Bronchial epithelial cell (primary cell): ENCODE results near the gene ENPP3. TPM values are rescaled to one million over a fixed set of nuclear protein-coding genes. Genes with fewer than 3 reads are reported as not detected.
A peak's percentile ranks its signal among the peaks of the same experiment; 100 is the strongest.
"Not testable (repeated sequence)": the region's sequence is repeated elsewhere in the genome, so short reads cannot be mapped to it uniquely, and the experiment has no call there.

Source experiments
- DNase-seq: peaks from one replicate; pipeline ENCODE4 v3.0.0-alpha.2; 2010; ENCODE audit warnings: low read depth
- FAIRE-seq: peaks from 2 replicates; lab custom pipeline; 2011; peaks lifted over from hg19 to GRCh38; lab: Jason Lieb, UNC
- H3K27me3 ChIP-seq: 2 replicates; pipeline ENCODE4 v1.5.1; 2011; ENCODE audit warnings: low read length; ENCODE audit not compliant: control insufficient read depth, insufficient read depth
- H3K36me3 ChIP-seq: 2 replicates; pipeline ENCODE4 v1.5.1; 2011; ENCODE audit warnings: low read length; ENCODE audit not compliant: control insufficient read depth, insufficient read depth
- H3K4me3 ChIP-seq: 2 replicates; pipeline ENCODE4 v1.5.1; 2011; ENCODE audit warnings: mild to moderate bottlenecking, low read depth, low read length, control low read depth
- CTCF ChIP-seq: IDR thresholded peaks from 2 replicates; pipeline ENCODE4 v1.5.1; 2011; ENCODE audit warnings: mild to moderate bottlenecking, moderate library complexity, low read length, control low read depth, inconsistent platforms; ENCODE audit not compliant: insufficient read depth, severe bottlenecking
- total RNA-seq: library from RNA; depleted of rRNA; stranded (reverse); fragments of >200 nt; gene quantifications from 2 replicates; pipeline ENCODE4 v1.2.1, GENCODE V29; 2014

The ENPP3 gene
- total RNA-seq, 1 donor from 2014 or later = not detected

DNA sequence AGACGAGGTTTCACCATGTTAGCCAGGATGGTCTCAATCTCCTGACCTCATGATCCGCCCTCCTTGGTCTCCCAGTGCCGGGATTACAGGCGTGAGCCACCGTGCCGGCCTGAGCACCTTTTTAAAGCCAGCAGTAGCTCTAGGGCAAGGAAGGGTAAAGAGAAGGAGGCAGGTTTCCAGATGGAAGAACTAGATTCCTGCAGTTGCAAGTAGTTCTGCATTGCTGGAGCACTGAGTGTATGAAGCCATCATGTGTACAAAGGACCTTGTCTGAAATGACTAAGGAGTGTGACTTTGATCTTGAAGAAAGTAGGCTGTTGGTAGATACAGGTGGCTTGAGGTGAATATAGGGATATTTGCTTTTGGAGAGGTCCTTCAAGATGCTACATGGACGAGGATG, 59.9 kb downstream of the ENPP3 start:
- DNase-seq (no peak), FAIRE-seq (no peak)

GRCh38 chr6:131700851-131701250, 63.7 kb downstream of the ENPP3 start:
- DNase-seq, H3K4me3 ChIP-seq, FAIRE-seq, H3K27me3 ChIP-seq, H3K36me3 ChIP-seq: not testable (repeated sequence)

More for the DNA sequence above, 59.9 kb downstream of the ENPP3 start:
- no peaks in the 10 kb centered on the region for H3K36me3 ChIP-seq
- no peak overlapping the region for H3K4me3 ChIP-seq
- H3K27me3 ChIP-seq = no peaks in the 10 kb centered on the region
- TF ChIP-seq CTCF = no peak

DNA sequence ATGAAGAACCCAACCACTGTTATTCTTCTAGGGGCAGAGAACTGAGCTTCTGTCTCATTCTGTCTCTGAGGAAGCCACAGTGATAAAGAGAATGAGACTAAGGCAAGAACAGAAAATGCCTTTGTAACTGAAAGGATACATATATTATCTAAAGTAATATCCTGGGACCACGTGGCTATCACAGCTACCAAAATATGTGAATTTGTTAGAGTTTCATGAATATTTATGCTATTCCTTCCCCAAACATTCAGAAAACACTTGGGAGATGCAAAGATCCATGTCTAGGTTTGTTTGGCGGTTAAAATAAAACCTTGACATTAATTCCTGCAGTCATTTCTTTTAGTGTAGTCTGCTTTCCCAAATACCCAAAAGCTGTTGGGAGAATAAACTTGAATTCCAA, 66.8 kb downstream of the ENPP3 start:
- not testable (repeated sequence) for H3K36me3 ChIP-seq, DNase-seq, FAIRE-seq, H3K27me3 ChIP-seq, H3K4me3 ChIP-seq

DNA sequence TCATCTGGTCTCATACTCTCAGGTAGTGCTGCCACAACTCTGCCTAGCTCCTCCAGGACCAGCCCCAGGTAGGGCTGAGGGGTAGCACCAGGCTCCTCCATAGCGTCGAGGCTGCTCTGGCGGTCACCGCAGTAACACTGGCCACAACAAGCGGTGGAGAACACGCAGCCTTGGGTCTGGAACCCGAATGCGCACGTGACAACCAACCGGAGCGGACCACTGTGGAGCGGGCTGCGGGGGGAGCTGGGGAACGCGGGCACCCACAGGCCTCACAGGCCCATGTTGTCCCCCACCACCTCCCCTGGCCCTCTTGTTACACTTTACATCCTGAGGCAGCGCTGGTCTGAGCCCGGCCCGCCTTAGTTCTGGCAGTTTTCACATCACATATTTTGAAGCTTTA, 73.8 kb downstream of the ENPP3 start, which contains the start of gene CTAGE9:
Gene CTAGE9 (minus strand): TSS at position 101 of the 400 bp plus-strand sequence. CDS start 0 bp downstream, at position 101.
- FAIRE-seq, H3K27me3 ChIP-seq, DNase-seq, H3K4me3 ChIP-seq, H3K36me3 ChIP-seq: not testable (repeated sequence)

DNA sequence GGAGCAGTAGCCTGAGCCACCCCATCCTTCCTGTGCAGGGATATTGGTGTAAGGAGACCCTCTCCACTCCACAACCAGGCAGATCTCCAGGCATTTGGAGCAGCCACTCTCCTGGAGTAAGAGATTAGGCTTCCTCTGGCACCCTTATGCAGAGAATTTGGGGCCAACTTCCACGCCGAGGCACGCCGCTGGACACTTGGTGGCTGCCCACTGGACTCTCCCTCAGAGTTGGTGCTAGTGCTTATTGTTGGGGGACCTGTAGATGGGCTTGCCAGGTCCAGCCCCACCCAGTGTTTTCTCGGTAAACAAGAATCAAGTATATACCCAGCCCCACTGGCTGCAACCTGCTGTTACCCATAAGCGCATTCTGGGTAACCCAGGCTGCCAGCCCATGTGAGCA, 78.5 kb downstream of the ENPP3 start:
- H3K4me3 ChIP-seq, H3K36me3 ChIP-seq, DNase-seq, H3K27me3 ChIP-seq, FAIRE-seq: not testable (repeated sequence)

- H3K4me3 ChIP-seq = no peak overlapping the region
- no peaks in the 10 kb centered on the region for H3K27me3 ChIP-seq
- no peak for DNase-seq
- no peak for FAIRE-seq
- no peaks in the 10 kb centered on the region for H3K36me3 ChIP-seq
- TF ChIP-seq CTCF = no peak
Observed at GRCh38 chr6:131717836-131718542, 80.9 kb downstream of the ENPP3 start.

DNA sequence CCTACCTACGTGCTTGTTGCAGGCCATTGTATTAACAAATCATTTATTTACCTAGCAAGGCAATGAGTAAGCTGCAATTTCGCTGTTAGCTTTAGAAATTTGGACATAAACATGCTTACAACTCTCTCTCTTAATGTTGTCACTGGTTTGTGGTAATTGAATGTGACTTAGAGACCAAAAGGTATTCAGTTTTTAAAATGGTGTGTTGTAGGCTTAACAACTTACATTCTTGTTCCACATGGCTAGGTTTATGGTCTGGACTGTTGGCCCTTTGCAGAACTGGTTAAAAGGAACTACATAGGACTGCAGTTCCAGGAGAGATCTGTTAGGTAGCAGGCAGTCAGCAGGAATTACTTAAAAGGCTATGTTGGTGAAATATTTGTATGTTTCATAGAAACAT, 84.1 kb downstream of the ENPP3 start:
- Histone ChIP-seq H3K4me3 (no peak overlapping the region), H3K36me3 (no peaks in the 10 kb centered on the region), H3K27me3 (peaks cover 2% of the 10 kb centered on the region)
- peak; percentile 8 for DNase-seq
- no peak for FAIRE-seq
- TF ChIP-seq CTCF = no peak

DNA sequence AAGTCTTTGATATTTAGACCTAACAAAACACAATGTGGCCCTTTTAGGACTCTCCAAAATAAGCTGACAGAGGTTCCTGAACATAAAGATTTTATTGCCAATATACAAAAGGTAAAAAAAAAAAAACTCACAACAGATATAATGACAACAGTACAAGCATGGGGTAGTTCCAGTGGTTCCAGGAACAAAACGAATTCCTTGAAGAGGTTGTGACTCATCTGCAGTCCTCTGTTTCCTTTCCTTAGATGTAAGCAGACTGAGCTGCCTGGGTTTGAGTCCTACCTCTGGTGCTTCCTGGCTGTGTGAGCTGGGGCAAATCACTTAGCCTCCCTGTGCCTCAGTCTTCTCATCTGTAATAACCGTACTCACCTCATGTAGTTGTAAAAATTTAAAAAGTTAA, 87.0 kb downstream of the ENPP3 start:
- DNase-seq = peak; percentile 10
- TF ChIP-seq CTCF = no peak
- H3K27me3 ChIP-seq = peaks cover 2% of the 10 kb centered on the region
- no peaks in the 10 kb centered on the region for H3K36me3 ChIP-seq
- no peak for FAIRE-seq
- no peak overlapping the region for H3K4me3 ChIP-seq
